Karpas-422 (cell line): ENCODE results near the gene LMO7. TPM values are rescaled to one million over a fixed set of nuclear protein-coding genes. Genes with fewer than 3 reads are reported as not detected.
"Not testable (repeated sequence)": the region's sequence is repeated elsewhere in the genome, so short reads cannot be mapped to it uniquely, and the experiment has no call there.

Source experiments
- DNase-seq: peaks from one replicate; pipeline ENCODE4 v3.0.0-alpha.2; 2015
- H2AFZ ChIP-seq: fragments of 200-600 bp; sonication (generic); 2 replicates; pipeline ENCODE4 v1.6.1; 2014; ENCODE audit warnings: antibody characterized with exemption, low read length, mixed read lengths
- H3K27ac ChIP-seq: fragments of 200-600 bp; sonication (generic); 2 replicates; pipeline ENCODE4 v1.5.1; 2014; ENCODE audit warnings: mild to moderate bottlenecking, low read length, moderate library complexity
- H3K27me3 ChIP-seq: fragments of 200-600 bp; sonication (generic); 2 replicates; pipeline ENCODE4 v1.6.1; 2014; ENCODE audit warnings: low read length, mixed read lengths
- H3K36me3 ChIP-seq: fragments of 200-600 bp; sonication (generic); 2 replicates; pipeline ENCODE4 v1.6.1; 2014; ENCODE audit warnings: low read length, mixed read lengths; ENCODE audit not compliant: insufficient read depth
- H3K4me1 ChIP-seq: fragments of 200-600 bp; sonication (generic); 2 replicates; pipeline ENCODE4 v1.6.1; 2014; ENCODE audit warnings: mild to moderate bottlenecking, low read length, mixed read lengths
- H3K4me2 ChIP-seq: fragments of 200-600 bp; sonication (generic); 2 replicates; pipeline ENCODE4 v1.6.1; 2014; ENCODE audit warnings: low read length, low read depth, mild to moderate bottlenecking; ENCODE audit not compliant: poor library complexity, severe bottlenecking
- H3K4me3 ChIP-seq: fragments of 200-600 bp; sonication (generic); 2 replicates; pipeline ENCODE4 v1.5.1; 2014; ENCODE audit warnings: mild to moderate bottlenecking, antibody characterized with exemption, low read length, mixed read lengths
- H3K79me2 ChIP-seq: fragments of 200-600 bp; sonication (generic); 2 replicates; pipeline ENCODE4 v1.6.1; 2014; ENCODE audit warnings: mild to moderate bottlenecking, low read length, mixed read lengths
- H3K9ac ChIP-seq: fragments of 200-600 bp; sonication (generic); 2 replicates; pipeline ENCODE4 v1.6.0; 2014; ENCODE audit warnings: low read length
- H3K9me2 ChIP-seq: fragments of 200-600 bp; sonication (generic), shearing (Covaris generic); replicated peaks from 2 replicates; pipeline ENCODE4 v1.6.0; 2014; ENCODE audit warnings: mild to moderate bottlenecking, low read length, moderate library complexity; ENCODE audit not compliant: insufficient read depth
- H3K9me3 ChIP-seq: fragments of 300-700, 200-600 bp; sonication (generic); 2 replicates; pipeline ENCODE4 v1.6.1; 2014; ENCODE audit warnings: low read length, mixed read lengths
- H4K20me1 ChIP-seq: fragments of 200-600 bp; sonication (generic); 2 replicates; pipeline ENCODE4 v1.6.1; 2014; ENCODE audit warnings: mild to moderate bottlenecking, antibody characterized with exemption, low read length, low read depth; ENCODE audit not compliant: insufficient read depth
- total RNA-seq: library from RNA; depleted of rRNA; stranded (reverse); fragments of >200 nt; shearing (Covaris generic); gene quantifications from 2 replicates; pipeline ENCODE4 v1.2.3, GENCODE V29; 2014; ENCODE audit warnings: low replicate concordance

The LMO7 gene
- total RNA-seq, 1 experiment from 2014 or later: 40.0 TPM

DNA sequence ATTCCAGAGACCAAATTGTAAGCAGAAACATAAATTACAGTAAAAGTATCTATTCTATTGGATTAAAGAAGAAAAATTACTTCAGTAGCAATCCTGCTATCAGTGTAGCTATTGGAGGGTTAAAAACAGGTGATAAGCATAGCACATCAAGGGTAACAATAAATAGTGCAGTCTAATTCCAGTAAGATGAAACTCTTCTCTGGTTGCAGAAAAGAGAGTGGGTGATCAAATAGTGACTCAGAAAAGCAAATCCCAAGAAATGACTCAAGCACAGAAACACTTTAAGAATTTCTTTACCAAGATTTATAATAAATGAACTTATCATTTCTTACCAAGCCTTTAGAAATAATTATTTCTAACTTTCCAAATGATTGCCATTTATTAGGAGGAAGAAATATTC is 135.7 kb downstream of the LMO7 start:
- Histone ChIP-seq H3K4me1 (no peaks in the 10 kb centered on the region), H3K27me3 (no peaks in the 10 kb centered on the region), H3K4me2 (no peak overlapping the region), H3K27ac (no peak overlapping the region), H3K79me2 (no peaks in the 10 kb centered on the region), H3K36me3 (no peaks in the 10 kb centered on the region), H4K20me1 (no peaks in the 10 kb centered on the region), H3K9me3 (no peaks in the 10 kb centered on the region), H3K9me2 (no peaks in the 10 kb centered on the region), H2AFZ (no peak overlapping the region), H3K4me3 (no peak overlapping the region), H3K9ac (no peak overlapping the region)
- no peak for DNase-seq

DNA sequence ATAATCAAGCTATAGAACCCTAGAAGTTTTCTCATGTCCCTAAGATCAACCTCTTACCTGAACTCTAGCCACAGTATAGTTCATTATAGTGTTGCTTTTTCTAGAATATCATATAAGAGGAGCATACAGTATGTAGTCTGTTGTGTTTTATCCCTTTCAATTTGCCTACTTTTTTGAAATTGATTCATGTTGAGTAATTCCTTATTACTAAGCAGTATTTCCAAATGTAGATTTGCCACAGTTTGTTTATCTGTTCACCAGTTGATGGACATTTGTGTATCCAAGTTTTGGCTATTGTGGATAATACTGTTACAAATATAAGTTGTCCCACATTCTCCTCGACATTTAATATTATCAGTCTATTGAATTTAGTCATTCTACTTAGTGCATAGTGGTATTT is 138.0 kb downstream of the LMO7 start:
- Histone ChIP-seq H3K4me2 (no peak overlapping the region), H2AFZ (no peak overlapping the region), H4K20me1 (no peaks in the 10 kb centered on the region), H3K4me3 (no peak overlapping the region), H3K27ac (no peak overlapping the region), H3K79me2 (no peaks in the 10 kb centered on the region), H3K27me3 (no peaks in the 10 kb centered on the region), H3K9me3 (no peaks in the 10 kb centered on the region), H3K9ac (no peak overlapping the region), H3K4me1 (no peaks in the 10 kb centered on the region), H3K36me3 (no peaks in the 10 kb centered on the region), H3K9me2 (no peaks in the 10 kb centered on the region)
- no peak for DNase-seq

DNA sequence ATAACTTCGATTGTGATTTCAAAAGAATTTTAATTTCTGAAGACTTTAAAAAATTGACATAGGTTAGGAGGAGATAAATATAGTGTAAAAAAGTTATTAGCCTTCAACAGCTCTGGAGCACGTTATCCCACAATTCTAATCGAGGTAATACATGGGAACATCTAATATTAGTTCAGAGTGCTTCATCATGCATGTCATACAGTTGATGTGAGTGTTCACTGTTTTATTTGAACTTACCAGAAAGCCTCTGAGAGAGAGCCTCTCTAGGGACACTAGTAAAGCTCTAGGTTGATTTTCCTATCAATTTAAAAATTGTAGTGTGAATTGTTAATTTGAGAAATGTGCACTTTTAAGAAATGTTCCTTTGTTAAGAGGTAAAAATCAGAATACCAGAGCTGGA is 140.4 kb downstream of the LMO7 start:
- Histone ChIP-seq H3K36me3 (no peaks in the 10 kb centered on the region), H3K9ac (no peak overlapping the region), H2AFZ (no peak overlapping the region), H3K27me3 (no peaks in the 10 kb centered on the region), H3K27ac (no peak overlapping the region), H4K20me1 (no peaks in the 10 kb centered on the region), H3K79me2 (no peaks in the 10 kb centered on the region), H3K4me1 (no peaks in the 10 kb centered on the region), H3K9me2 (no peaks in the 10 kb centered on the region), H3K4me2 (no peak overlapping the region), H3K4me3 (no peak overlapping the region), H3K9me3 (no peaks in the 10 kb centered on the region)
- no peak for DNase-seq

DNA sequence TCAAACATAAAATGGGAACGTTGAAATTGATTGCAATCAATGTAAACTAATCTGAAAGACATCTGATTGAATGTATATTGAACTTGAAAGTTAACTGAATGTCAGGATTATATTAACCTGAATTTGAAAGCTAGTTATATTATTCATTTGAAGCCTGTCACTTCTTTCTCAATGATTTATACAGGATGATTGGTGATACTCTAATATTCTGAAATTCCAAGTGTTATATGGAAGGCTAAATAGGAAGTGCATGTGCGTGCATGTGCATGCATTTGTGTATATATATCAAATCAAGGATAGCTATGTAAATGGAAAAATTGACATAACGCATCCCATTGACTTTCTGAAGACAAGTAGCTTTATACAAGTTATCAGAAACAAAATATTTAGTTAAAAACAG is 143.3 kb downstream of the LMO7 start:
- Histone ChIP-seq H3K9me3 (no peaks in the 10 kb centered on the region), H2AFZ (no peak overlapping the region), H3K27me3 (no peaks in the 10 kb centered on the region), H3K36me3 (no peaks in the 10 kb centered on the region), H3K4me1 (no peaks in the 10 kb centered on the region), H4K20me1 (no peaks in the 10 kb centered on the region), H3K27ac (no peak overlapping the region), H3K79me2 (no peaks in the 10 kb centered on the region), H3K4me3 (no peak overlapping the region), H3K4me2 (no peak overlapping the region), H3K9me2 (no peaks in the 10 kb centered on the region), H3K9ac (no peak overlapping the region)
- DNase-seq: no peak

DNA sequence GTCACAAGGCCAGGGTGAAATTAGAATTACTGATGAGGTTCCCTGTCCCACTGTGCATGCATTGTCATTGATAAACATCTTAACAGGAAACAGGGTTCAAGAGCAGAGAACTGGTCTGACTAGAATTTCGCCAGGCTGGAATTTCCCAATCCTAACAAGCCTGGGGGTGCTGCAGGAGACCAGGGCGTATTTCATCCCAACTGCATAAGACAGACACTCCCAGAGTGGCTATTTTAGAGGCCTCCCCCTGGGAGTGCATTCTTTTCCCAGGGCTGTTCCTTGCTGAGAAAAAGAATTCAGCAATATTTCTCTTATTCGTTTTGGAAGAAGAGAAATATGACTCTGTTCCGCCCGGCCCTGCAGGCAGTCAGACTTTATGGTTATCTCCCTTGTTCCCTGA is 144.0 kb downstream of the LMO7 start:
- not testable (repeated sequence) for H3K4me3 ChIP-seq, H3K36me3 ChIP-seq, H3K79me2 ChIP-seq, H3K9me3 ChIP-seq, H2AFZ ChIP-seq, H3K4me1 ChIP-seq, H3K27ac ChIP-seq, H3K9me2 ChIP-seq, DNase-seq, H3K4me2 ChIP-seq, H3K9ac ChIP-seq, H3K27me3 ChIP-seq, H4K20me1 ChIP-seq

DNA sequence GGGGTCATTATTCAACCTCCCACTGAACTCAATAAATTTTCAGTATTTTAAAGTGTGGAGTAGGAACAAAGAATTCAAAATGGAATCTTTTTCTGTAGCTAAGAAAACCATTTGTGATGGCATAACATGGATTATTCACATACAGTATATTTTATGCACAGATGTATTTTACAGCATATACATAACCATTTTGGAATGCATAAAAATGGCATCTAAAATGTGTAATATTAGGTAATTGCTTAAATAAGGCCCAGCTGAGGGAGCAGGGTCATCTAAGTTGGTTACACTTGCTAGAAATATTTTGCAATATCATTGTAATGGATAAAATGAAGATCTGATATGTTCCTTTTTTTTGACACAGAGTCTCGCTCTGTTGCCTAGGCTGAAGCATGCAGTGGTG is 146.9 kb downstream of the LMO7 start:
- no peak overlapping the region for H3K4me2 ChIP-seq
- H3K4me3 ChIP-seq: no peak overlapping the region
- H3K9me3 ChIP-seq: no peaks in the 10 kb centered on the region
- no peaks in the 10 kb centered on the region for H3K27me3 ChIP-seq
- no peak for DNase-seq
- H3K4me1 ChIP-seq: no peaks in the 10 kb centered on the region
- no peaks in the 10 kb centered on the region for H3K9me2 ChIP-seq
- no peak overlapping the region for H2AFZ ChIP-seq
- H3K27ac ChIP-seq: no peak overlapping the region
- no peaks in the 10 kb centered on the region for H3K36me3 ChIP-seq
- H3K9ac ChIP-seq: no peak overlapping the region
- no peaks in the 10 kb centered on the region for H4K20me1 ChIP-seq
- H3K79me2 ChIP-seq: no peaks in the 10 kb centered on the region

DNA sequence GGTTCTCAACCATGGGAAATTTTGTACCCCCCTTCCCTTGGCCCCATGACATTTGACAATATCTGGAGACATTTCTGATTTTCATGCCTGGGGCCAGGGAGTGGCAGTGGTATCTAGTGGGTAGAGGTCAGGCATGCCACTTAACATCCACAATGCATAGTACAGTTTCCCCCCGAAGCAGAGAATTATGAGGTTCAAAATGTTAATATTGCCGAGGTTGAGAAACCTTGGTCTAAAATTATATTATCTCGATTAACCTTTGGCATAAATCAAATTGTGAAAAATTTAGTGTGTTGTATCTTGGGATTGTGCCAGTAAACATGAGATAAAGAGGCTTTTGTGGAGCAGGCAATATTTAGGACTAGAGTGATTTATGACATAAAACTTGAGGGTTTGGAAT is 147.9 kb downstream of the LMO7 start:
- Histone ChIP-seq H3K27me3 (no peaks in the 10 kb centered on the region), H3K79me2 (no peaks in the 10 kb centered on the region)

DNA sequence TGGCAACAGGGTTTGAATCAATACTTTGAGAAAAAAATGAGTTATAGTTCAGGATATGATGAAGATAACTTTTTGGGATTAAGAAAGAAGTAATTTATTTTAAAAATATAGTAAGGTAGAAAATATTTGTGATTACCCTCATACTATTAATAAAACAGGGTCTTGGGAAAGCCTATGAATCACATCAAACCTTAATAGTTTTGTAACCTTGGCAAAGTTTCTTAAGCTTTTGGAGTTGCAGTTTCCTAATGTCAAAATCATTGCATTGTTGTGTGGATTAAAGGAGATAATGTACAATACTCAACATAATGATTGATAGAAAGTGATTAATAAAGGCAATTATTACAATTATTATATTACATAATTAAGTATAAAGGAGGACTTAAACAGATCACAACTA is 149.0 kb downstream of the LMO7 start:
- H3K9me2 ChIP-seq: no peaks in the 10 kb centered on the region
- no peak for DNase-seq
- no peak overlapping the region for H3K27ac ChIP-seq
- no peaks in the 10 kb centered on the region for H3K36me3 ChIP-seq
- no peaks in the 10 kb centered on the region for H3K9me3 ChIP-seq
- H3K79me2 ChIP-seq: no peaks in the 10 kb centered on the region
- no peaks in the 10 kb centered on the region for H4K20me1 ChIP-seq
- no peak overlapping the region for H2AFZ ChIP-seq
- H3K4me2 ChIP-seq: no peak overlapping the region
- H3K4me1 ChIP-seq: no peaks in the 10 kb centered on the region
- H3K27me3 ChIP-seq: no peaks in the 10 kb centered on the region
- no peak overlapping the region for H3K4me3 ChIP-seq
- no peak overlapping the region for H3K9ac ChIP-seq

More for the DNA sequence above, 147.9 kb downstream of the LMO7 start:
- Histone ChIP-seq H3K4me2 (no peak overlapping the region), H4K20me1 (no peaks in the 10 kb centered on the region), H3K4me3 (no peak overlapping the region), H3K36me3 (no peaks in the 10 kb centered on the region), H3K27ac (no peak overlapping the region), H2AFZ (no peak overlapping the region), H3K9me2 (no peaks in the 10 kb centered on the region), H3K4me1 (no peaks in the 10 kb centered on the region), H3K9ac (no peak overlapping the region), H3K9me3 (no peaks in the 10 kb centered on the region)
- no peak for DNase-seq

DNA sequence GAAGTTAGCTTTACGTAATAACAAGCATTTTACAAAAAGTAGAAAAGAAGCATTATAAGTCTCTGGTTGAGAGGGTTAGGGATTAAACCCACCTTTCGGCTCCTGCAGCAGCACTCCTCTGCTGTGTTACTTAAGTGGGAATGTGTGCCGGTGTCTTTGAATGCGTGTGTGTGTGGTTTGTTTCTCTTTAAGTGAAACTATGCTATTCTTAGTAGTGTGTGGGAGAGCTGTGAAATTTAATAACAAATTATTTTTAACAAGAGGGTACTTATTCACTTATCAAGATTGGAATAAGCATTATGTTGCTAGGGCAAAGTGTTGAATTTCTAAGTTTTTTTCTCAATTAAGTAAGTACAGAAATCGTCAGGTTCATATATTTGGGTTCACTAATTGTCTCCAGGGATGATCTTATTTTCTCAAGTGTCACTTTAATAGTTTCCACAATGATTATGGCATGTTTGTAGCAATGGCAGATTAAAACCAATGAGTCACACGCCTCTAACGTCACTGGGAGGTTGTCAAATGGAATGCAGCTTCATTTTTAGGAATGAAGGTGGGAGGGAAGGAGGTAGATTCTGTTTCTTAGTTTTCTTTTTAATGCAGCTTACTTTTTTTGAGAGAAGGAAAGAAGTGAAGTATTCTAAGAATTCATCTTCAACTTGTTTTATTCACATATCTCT is 151.3 kb downstream of the LMO7 start:
- H3K9me2 ChIP-seq: no peaks in the 10 kb centered on the region
- no peaks in the 10 kb centered on the region for H3K4me1 ChIP-seq
- H2AFZ ChIP-seq: no peak overlapping the region
- no peaks in the 10 kb centered on the region for H3K27me3 ChIP-seq
- H3K27ac ChIP-seq: no peak overlapping the region
- no peak overlapping the region for H3K4me2 ChIP-seq
- H3K4me3 ChIP-seq: no peak overlapping the region
- H3K36me3 ChIP-seq: no peaks in the 10 kb centered on the region
- no peaks in the 10 kb centered on the region for H3K79me2 ChIP-seq
- H3K9ac ChIP-seq: no peak overlapping the region
- DNase-seq: no peak
- no peaks in the 10 kb centered on the region for H4K20me1 ChIP-seq
- no peaks in the 10 kb centered on the region for H3K9me3 ChIP-seq
